GM12801 (cell line): ENCODE data around the gene CELSR1.

Source experiments
- CTCF ChIP-seq: IDR thresholded peaks from one replicate; pipeline ENCODE4 v1.5.1; 2011; ENCODE audit warnings: control low read depth; ENCODE audit not compliant: insufficient read length; ENCODE audit errors: extremely low read depth

The CELSR1 gene

GRCh38 chr22:46463435-46464227, 73.8 kb downstream of the CELSR1 start:
- no peak for TF ChIP-seq CTCF

DNA sequence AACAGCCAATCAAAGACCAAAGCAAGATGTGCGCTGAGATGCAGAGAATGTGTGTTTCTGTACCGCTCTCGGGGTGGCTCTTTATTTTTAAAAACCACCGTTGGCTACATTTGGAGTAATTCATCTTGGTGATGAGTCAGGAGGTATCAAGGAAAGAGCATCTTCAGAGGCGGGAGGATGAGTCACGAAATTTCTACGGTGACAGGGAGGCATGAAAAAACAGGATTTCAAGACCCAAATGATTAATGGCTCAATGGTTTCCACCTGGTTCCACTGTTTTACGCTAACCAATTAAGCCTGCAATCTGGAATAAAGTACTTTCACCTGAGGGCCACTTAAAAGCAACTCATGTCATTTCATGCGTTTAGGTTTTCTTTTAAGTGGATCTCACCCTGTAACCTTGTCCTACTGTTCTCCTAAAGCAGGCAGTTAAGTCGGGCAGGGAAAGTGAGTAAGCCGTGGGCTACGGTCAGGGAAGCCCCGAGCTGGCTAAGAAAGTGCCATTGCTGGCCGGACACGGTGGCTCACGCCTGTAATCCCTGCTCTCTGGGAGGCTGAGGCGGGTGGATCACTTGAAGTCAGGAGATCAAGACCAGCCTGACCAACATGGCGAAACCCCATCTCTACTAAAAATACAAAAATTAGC, 74.6 kb downstream of the CELSR1 start:
- TF ChIP-seq CTCF, result no peak

DNA sequence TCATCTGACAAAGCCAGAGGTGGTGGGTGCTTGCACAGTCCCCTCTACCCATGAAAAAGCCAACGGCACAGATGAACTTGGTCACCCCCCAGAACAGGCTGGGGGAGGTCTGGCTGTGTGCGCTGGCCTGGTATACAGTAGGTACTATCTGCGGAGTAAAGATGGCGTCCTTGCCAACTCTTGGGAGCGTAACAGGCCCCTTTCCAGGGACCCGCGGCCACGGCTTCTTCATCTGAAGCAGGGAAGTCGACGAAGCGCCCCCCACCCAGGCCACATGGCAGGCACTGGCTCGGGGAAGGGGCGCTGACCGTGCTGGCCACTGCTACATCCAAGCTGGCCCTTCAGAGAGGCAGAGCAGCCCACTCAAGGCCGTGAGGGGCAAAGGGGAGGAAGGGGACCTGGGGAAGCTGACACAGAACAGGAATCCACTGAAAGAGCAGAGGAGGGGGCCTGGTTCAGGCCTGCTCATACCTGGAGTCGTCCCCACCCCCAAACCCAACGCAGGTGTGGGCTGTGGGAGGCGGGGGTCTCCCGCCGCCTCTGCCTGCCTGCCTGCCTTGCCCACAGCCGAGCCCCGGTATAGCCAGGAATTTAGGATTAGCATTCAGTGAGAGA, 75.7 kb downstream of the CELSR1 start:
- no peak for TF ChIP-seq CTCF

DNA sequence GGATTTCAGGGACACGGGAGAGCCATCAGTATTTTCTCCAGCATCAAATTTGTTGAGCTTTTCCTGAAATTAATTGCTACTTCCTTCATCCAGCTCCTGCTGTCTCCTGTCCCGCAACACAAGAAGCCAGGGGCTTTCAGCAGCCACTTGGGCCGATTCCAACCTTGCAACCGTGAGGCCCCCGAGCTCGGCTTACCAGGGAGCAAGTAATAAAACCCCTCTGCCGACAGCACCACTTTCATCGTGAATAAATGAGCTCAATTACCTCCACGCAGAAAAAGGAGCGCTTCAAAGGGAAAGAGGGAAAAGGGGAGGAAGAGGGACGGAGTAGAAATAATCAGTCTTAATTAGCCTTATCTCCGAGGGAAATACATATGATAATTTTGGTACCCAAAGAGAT, 76.6 kb downstream of the CELSR1 start:
- TF ChIP-seq CTCF, result no peak

DNA sequence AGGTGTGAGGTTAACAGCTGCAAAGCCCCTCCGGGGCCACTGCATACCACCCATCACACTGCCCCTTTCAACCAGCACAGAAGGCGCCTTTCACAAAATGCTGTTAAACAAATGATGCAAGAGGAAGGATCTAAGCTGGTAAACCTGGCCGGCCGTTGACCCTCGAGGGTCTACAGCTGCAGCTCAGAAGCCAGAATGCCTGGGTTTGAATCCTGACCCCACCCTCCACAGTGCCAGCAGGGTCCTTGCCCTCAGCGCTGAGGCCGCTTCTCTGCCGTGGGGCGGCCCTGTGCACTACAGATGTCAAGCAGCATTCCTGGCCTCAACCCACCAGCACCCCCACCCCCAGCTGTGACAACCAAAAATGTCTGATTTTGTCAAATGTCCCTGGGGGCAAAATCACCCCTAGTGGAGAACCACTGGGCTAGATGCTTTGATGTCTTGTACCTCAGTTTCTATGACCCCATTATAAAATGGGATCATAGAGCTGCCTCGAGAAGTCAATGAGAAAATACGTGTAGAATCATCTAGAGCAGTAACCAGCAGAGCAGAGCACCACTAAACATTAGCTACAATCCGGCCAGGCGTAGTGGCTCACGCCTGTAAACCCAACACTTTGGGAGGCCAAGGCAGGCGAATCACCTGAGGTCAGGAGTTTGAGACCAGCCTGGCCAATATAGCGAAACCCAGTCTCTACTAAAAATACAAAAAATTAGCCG, 77.9 kb downstream of the CELSR1 start:
- TF ChIP-seq CTCF, result no peak

GRCh38 chr22:46458525-46458924, 78.9 kb downstream of the CELSR1 start:
- TF ChIP-seq CTCF, result no peak
